ENCODE results near the gene ENOX1.

ENOX1 gene

DNA sequence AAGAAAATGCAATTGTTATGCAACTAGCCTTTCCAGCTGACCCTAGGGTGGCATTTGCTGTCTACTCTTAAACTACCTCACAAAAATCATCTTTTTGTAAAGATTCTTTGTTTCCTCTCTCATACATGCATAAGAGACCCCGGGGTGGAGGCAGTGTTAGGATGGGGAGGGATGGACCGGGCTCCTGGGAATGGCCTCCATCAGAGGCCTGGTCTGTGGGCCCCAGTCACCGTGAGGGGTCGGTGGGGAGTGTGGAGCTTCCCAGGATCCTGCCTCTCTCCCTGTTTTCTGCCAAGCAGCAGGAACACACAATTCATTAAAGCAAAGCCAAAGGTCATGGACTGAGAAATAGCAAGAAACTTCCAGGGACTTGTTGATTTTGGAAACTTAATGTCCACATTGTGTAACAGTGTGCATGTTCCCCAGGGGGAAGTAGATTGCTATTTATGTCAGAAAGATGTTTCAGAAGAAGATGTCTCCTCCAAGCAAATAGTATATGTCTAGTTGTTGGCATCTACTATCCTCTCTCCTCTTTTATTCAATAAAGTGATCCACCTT lies 241.4 kb downstream of the ENOX1 start:
- DNase-seq (ENCODE audit: low spot score) = no peak

GRCh38 chr13:43544631-43545030 lies 242.1 kb downstream of the ENOX1 start:
- DNase-seq (ENCODE audit: low spot score) = no peak

DNA sequence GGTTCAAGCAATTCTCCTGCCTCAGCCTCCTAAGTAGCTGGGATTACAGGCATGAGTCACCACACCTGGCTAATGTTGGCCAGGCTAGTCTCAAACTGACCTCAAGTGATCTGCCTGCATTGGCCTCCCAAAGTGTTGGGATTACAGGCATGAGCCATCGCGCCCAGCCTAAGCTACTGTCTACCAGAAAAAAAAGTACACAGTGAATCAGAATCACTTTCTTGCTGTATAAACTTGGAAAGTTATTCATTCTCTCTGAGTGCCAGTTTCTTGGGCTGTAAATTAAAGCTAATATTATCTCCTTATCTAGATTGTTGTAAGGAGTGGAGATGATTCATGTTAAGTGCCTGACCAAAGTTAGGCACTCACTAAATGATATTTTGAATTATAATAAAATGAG lies 242.8 kb downstream of the ENOX1 start:
- no peak for DNase-seq (ENCODE audit: low spot score)

GRCh38 chr13:43543331-43543730 lies 243.4 kb downstream of the ENOX1 start:
- DNase-seq (ENCODE audit: low spot score) = no peak

- no peak for DNase-seq (ENCODE audit: low spot score)
Measured at GRCh38 chr13:43537124-43537523, 249.6 kb downstream of the ENOX1 start.

DNA sequence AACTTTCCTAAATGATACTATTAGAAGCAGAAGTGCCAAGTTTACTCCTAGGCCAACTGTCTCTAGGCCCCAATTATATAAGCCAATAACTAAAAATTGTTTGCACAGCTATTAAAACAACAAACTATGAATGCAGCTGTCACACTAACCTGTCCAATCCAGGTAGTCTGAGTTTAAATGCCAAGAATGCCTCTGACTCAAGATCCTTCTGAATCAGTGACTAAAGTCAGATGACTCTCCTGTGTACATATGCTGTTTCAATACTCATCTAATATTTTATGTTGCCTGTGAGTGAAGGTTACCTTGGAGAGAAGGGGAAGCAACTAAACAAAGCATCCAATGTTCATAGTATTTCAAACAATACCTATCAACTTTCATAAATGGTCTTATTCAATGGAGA lies 257.0 kb downstream of the ENOX1 start:
- DNase-seq (ENCODE audit: low spot score) = no peak

- no peak for DNase-seq (ENCODE audit: low spot score)
Measured at GRCh38 chr13:43528992-43529391, 257.8 kb downstream of the ENOX1 start.

DNA sequence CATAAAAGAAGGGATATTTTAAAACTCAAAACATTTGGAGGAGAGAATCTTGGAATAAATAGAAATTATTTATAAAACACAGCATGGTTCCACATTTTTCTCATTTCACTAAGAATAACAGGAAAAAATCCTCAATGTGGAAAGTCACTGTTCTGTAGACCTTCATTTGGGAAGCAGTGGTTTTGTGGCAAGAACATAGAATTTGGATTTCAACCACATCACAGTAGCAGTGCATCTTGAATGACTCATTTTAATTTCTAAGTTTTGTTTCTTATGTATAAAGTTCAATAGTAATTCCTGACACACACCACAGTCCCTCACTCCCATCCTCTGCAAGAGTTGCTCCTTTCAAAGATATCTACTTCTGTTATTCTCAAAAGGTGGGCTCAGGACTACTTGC lies 264.0 kb downstream of the ENOX1 start:
- DNase-seq (ENCODE audit: low spot score) = no peak

GRCh38 chr13:43520351-43520750 lies 266.4 kb downstream of the ENOX1 start:
- no peak for DNase-seq (ENCODE audit: low spot score)

DNA sequence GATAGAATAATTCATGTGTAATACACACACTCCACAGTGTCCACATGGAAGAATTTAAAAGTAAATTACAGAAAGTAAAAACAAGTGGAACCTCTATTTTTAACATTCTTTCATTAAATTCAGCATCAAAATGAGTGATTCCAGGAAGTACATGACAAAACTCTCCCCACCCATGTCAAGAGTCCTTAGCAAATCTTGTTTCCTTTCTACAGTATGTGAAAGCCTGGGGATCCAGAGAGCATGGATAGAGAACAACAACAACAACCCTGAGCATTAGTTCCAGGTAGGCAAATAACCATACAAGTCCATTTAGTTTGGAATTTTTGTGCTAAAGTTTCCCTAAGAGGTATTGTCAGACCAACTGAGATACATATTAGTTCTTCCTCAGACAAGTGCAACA lies 267.9 kb downstream of the ENOX1 start:
- DNase-seq (ENCODE audit: low spot score) = no peak

- no peak for DNase-seq (ENCODE audit: low spot score)
Measured at GRCh38 chr13:43516401-43516833, 270.4 kb downstream of the ENOX1 start.

DNA sequence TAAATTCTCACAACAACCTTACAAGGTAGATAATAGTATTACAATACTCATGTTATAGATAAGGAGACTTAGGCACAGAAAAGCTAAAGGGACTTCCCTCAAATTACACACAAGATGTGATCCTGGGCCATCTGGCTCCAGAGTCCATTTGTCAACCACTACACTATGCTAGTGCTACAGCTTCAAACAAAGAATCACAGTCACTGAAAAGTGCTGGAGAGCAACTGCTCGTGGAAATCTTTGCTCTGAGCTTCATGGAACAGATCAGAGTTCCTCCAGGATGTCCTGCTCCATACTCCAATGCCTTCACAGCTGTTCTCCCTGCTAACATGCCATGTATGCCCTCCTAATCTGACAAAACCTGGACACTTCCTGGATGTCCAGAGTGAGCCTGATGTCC lies 271.2 kb downstream of the ENOX1 start:
- DNase-seq (ENCODE audit: low spot score) = no peak

DNA sequence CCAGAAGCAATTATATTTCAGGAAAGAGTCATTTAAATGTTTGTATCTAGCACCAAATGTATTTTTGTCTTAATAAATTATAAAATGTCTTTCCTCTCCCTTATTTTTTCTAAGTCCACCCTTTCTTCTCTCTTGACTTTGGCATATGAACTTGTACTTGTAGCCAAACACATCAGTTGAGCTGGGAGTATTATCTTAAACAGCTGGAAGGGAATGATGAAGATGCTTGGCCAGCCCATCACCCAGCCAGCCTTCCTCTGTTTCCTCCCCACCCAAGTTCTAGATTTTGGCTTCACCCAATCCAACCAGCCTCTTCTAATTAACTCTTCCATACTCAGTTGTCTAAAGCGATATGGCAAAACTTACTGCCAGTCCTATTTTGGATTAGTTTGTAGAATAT lies 272.5 kb downstream of the ENOX1 start:
- no peak for DNase-seq (ENCODE audit: low spot score)

- no peak for DNase-seq (ENCODE audit: low spot score)
Measured at GRCh38 chr13:43512221-43512620, 274.6 kb downstream of the ENOX1 start.

DNA sequence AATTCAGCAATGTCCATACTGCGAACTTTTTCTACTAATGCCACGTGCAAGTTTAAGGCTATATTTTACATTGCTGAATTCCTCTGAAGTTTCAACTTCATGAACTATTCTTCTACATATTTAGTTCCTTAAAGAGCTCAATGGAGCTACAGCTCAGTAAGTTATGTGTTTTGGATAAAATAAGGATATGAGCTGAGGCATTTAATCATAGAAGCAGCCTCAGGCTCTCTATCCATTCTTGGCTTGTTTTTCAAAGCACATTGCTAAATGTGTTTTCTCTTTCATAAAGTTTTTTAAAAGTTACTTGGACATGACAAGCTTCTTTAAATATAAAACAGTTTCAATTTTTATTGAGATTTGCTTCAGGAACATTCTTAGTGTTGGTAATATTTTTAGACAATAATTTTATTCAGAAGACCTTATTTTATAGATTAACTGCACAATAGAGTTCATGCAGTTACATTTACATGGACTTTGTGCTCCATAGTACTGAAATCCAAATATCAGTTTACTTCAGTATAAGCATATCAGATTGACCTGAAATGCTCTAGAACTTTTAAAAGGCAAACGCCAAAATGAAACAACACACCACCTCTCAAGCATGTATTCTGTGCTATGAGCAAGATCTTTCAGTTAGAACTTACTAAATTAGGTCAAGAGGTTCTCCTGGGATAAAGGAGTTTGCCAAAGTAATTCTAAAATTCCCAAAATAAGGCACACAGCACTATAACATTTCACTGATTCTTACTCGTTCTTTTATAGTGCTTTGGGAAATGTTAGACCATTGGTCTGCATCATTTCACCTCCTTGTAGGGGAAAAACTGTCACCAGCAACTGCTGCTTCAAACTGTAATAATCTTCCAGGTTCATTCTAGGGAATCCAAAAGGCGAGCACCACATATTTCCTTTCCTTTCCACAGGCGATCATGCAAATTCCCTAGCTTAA lies 275.5 kb downstream of the ENOX1 start:
- no peak for DNase-seq (ENCODE audit: low spot score)

DNA sequence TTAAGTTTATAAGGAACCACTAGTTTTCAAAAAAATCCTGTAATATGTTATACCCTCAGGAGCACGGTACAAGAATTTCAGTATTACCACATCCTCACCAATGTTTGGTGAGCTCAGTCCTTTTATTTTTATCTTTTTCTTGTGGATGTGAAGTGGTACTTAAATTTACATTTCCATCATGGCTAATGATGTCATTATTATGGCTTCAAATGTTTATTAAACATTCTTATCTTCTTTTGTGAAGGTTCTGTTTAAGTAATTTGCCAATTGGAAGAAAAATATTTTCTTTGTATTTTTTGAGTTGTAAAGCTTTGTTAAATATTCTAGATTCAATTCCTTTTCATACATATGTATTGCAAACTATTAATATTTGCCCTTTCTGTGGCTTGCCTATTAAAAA lies 291.0 kb downstream of the ENOX1 start:
- no peak for DNase-seq (ENCODE audit: low spot score)

GRCh38 chr13:43494206-43494605 lies 292.6 kb downstream of the ENOX1 start:
- no peak for DNase-seq (ENCODE audit: low spot score)

GRCh38 chr13:43493496-43494000 lies 293.2 kb downstream of the ENOX1 start:
- DNase-seq (ENCODE audit: low spot score) = no peak

DNA sequence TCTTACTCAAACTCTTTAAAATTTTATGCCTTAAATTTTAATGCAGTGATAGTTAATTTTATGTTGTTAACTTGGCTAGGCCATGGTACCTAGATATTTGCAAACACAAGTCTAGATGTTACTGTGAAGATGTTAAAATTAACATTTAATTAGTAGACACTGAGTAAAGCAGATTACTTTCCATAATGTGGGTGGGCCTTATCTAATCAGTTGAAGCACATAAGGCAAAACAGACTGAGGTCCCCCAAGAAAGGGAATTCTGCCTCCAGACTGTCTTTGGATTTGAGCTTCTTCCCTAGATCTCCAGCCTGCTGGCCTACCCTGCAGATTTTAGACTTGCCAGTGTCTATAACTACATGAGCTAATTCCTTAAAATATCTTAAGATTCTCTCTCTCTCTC lies 294.0 kb downstream of the ENOX1 start:
- no peak for DNase-seq (ENCODE audit: low spot score)

GRCh38 chr13:43492311-43492710 lies 294.5 kb downstream of the ENOX1 start:
- DNase-seq (ENCODE audit: low spot score) = no peak

DNA sequence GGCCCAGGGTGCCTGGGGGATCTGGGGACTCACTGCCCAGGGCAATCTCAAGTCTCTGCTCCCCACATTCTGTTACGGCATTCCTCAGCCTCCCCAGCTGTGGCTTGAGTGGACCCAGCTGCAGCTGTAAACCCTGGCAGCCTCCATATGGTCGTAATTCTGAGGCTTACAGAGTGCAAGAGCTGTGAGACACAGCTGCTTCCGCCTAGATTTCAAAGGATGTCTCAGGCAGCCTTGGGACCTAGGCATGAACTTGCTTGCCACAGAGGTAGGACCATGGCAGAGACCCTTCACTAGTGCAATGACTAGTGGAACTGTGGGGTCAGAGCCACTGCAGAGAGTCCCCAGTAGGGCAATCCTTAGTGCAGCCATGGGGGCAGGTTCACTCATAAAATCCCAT lies 297.5 kb downstream of the ENOX1 start:
- no peak for DNase-seq (ENCODE audit: low spot score)

DNA sequence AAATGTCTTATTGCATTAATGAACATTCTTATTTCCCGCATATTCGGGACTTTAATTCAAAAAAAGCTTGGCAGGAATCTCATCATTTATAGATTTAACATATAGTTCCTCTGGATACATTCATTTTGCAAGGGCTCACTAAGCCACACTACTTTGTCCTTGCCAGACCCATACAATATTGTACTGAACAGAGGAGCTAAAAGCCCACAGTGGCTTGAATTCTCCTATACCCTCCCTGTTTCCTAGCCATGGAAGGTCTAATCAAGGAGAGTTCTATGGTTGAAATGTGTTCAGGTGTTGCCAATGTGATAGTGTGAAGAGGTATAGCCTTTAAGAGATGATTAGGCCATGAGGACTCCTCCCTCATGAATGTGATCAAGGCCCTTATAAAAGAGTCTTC lies 298.9 kb downstream of the ENOX1 start:
- no peak for DNase-seq (ENCODE audit: low spot score)

DNA sequence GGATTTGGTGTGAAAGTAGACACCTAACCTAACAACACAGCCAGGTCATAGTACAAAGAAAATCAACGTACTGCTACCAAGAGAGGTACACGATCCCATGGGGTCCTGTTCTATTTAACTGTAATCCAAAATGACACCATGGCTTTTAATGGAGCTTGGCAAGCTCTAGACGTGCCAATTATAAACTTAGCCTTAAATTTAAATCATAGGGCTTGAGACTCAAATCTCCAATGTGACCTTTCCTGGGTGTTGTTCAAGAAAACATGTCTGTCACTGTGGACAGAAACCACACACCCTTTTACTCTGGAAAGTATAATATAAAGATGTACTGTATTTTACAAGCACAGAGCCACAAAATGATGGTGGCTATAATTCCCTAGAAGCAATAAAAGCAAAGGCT lies 299.3 kb downstream of the ENOX1 start:
- no peak for DNase-seq (ENCODE audit: low spot score)
